Karpas-422 (cell line): ENCODE measurements around the gene RIMS4. TPM values are rescaled to one million over a fixed set of nuclear protein-coding genes. Genes with fewer than 3 reads are reported as not detected.

Experiments
- DNase-seq: peaks from one replicate; pipeline ENCODE4 v3.0.0-alpha.2; 2015
- H2AFZ ChIP-seq: fragments of 200-600 bp; sonication (generic); 2 replicates; pipeline ENCODE4 v1.6.1; 2014; ENCODE audit warnings: antibody characterized with exemption, low read length, mixed read lengths
- H3K27ac ChIP-seq: fragments of 200-600 bp; sonication (generic); 2 replicates; pipeline ENCODE4 v1.5.1; 2014; ENCODE audit warnings: mild to moderate bottlenecking, low read length, moderate library complexity
- H3K27me3 ChIP-seq: fragments of 200-600 bp; sonication (generic); 2 replicates; pipeline ENCODE4 v1.6.1; 2014; ENCODE audit warnings: low read length, mixed read lengths
- H3K36me3 ChIP-seq: fragments of 200-600 bp; sonication (generic); 2 replicates; pipeline ENCODE4 v1.6.1; 2014; ENCODE audit warnings: low read length, mixed read lengths; ENCODE audit not compliant: insufficient read depth
- H3K4me1 ChIP-seq: fragments of 200-600 bp; sonication (generic); 2 replicates; pipeline ENCODE4 v1.6.1; 2014; ENCODE audit warnings: mild to moderate bottlenecking, low read length, mixed read lengths
- H3K4me2 ChIP-seq: fragments of 200-600 bp; sonication (generic); 2 replicates; pipeline ENCODE4 v1.6.1; 2014; ENCODE audit warnings: low read length, low read depth, mild to moderate bottlenecking; ENCODE audit not compliant: poor library complexity, severe bottlenecking
- H3K4me3 ChIP-seq: fragments of 200-600 bp; sonication (generic); 2 replicates; pipeline ENCODE4 v1.5.1; 2014; ENCODE audit warnings: mild to moderate bottlenecking, antibody characterized with exemption, low read length, mixed read lengths
- H3K79me2 ChIP-seq: fragments of 200-600 bp; sonication (generic); 2 replicates; pipeline ENCODE4 v1.6.1; 2014; ENCODE audit warnings: mild to moderate bottlenecking, low read length, mixed read lengths
- H3K9ac ChIP-seq: fragments of 200-600 bp; sonication (generic); 2 replicates; pipeline ENCODE4 v1.6.0; 2014; ENCODE audit warnings: low read length
- H3K9me2 ChIP-seq: fragments of 200-600 bp; sonication (generic), shearing (Covaris generic); replicated peaks from 2 replicates; pipeline ENCODE4 v1.6.0; 2014; ENCODE audit warnings: mild to moderate bottlenecking, low read length, moderate library complexity; ENCODE audit not compliant: insufficient read depth
- H3K9me3 ChIP-seq: fragments of 300-700, 200-600 bp; sonication (generic); 2 replicates; pipeline ENCODE4 v1.6.1; 2014; ENCODE audit warnings: low read length, mixed read lengths
- H4K20me1 ChIP-seq: fragments of 200-600 bp; sonication (generic); 2 replicates; pipeline ENCODE4 v1.6.1; 2014; ENCODE audit warnings: mild to moderate bottlenecking, antibody characterized with exemption, low read length, low read depth; ENCODE audit not compliant: insufficient read depth
- total RNA-seq: library from RNA; depleted of rRNA; stranded (reverse); fragments of >200 nt; shearing (Covaris generic); gene quantifications from 2 replicates; pipeline ENCODE4 v1.2.3, GENCODE V29; 2014; ENCODE audit warnings: low replicate concordance

RIMS4 gene
- total RNA-seq, 1 experiment from 2014 or later = not detected

DNA sequence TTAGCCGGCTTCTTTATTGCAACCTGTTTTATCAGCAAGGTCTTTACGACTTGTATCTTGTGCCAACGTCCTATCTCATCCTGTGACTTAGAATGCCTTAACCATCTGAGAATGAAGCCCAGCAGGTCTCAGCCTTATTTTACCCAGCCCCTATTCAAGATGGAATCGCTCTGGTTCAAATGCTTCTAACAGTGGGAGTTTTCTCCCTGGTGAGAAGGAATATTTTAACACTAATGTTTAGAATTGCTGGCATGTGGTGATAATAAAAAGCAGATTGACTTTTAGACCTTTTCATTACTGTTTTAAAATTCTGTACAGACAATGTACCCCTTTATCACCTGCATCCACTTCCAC, 74.6 kb downstream of the RIMS4 start:
- Histone ChIP-seq H3K9me2 (no peaks in the 10 kb centered on the region), H3K79me2 (no peaks in the 10 kb centered on the region), H3K4me1 (0 out of 2 replicates have a peak, but pooled peaks cover 3% of the 10 kb centered on the region), H3K36me3 (no peaks in the 10 kb centered on the region), H2AFZ (0 out of 2 replicates have a peak overlapping the region, but pooled peaks have one; percentile 44), H3K9me3 (no peaks in the 10 kb centered on the region), H4K20me1 (no peaks in the 10 kb centered on the region), H3K9ac (no peak overlapping the region), H3K4me3 (peak overlapping the region; percentile 16; the same call in 1 of the 2 replicates), H3K27ac (no peak overlapping the region), H3K27me3 (no peaks in the 10 kb centered on the region), H3K4me2 (no peak overlapping the region)
- no peak for DNase-seq

GRCh38 chr20:44734938-44735337, 75.4 kb downstream of the RIMS4 start:
- Histone ChIP-seq H3K4me2 (no peak overlapping the region), H3K27me3 (no peaks in the 10 kb centered on the region), H3K4me3 (no peak overlapping the region), H2AFZ (no peak overlapping the region), H3K9me2 (no peaks in the 10 kb centered on the region), H4K20me1 (no peaks in the 10 kb centered on the region), H3K4me1 (0 out of 2 replicates have a peak, but pooled peaks cover 3% of the 10 kb centered on the region), H3K9me3 (no peaks in the 10 kb centered on the region), H3K27ac (no peak overlapping the region), H3K36me3 (no peaks in the 10 kb centered on the region), H3K9ac (no peak overlapping the region), H3K79me2 (no peaks in the 10 kb centered on the region)
- no peak for DNase-seq

DNA sequence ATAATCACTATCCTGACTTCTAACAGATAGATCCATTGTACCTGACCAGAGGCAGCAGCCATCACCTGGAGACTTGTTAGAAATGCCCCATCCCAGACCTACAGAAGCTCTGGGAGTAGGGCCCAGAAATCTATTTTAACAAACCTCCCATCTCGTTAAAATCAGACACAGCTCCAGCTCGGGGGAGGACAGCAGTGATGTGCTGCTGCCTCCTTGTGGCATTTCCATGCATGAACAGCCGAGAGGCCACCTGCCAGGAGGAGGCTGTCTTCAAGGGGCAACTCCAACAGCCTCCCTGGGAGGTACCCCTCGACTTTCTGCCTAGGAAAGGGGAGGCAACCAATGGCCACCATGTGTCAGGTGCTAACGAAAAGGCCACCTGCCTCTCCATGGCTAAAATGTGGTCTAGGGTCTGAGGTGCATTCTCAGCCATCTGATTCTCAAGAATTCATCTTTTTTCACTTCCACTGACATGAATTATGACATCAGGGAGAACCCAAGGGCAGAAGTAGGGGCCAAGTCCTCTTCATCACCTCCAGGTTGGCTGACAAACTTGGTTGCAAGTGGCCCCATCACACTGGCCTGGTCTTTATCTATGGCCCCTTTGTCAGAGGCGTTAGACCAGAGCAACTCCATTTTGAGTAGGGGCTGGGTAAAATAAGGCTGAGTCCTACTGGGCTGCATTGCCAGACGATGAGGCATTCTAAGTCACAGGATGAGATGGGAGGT, 76.8 kb downstream of the RIMS4 start:
- Histone ChIP-seq H3K9ac (no peak overlapping the region), H3K27ac (no peak overlapping the region), H2AFZ (no peak overlapping the region), H3K27me3 (no peaks in the 10 kb centered on the region), H3K79me2 (no peaks in the 10 kb centered on the region), H4K20me1 (no peaks in the 10 kb centered on the region), H3K9me3 (no peaks in the 10 kb centered on the region), H3K4me3 (no peak overlapping the region), H3K4me1 (0 out of 2 replicates have a peak, but pooled peaks cover under 1% of the 10 kb centered on the region), H3K4me2 (no peak overlapping the region), H3K9me2 (no peaks in the 10 kb centered on the region), H3K36me3 (no peaks in the 10 kb centered on the region)
- DNase-seq = peak; percentile 83

- Histone ChIP-seq H3K27ac (no peak overlapping the region), H3K4me2 (no peak overlapping the region), H3K9ac (no peak overlapping the region), H3K9me2 (no peaks in the 10 kb centered on the region), H3K9me3 (no peaks in the 10 kb centered on the region), H3K36me3 (no peaks in the 10 kb centered on the region), H3K79me2 (no peaks in the 10 kb centered on the region), H3K4me3 (no peak overlapping the region), H4K20me1 (no peaks in the 10 kb centered on the region), H2AFZ (no peak overlapping the region), H3K4me1 (no peaks in the 10 kb centered on the region), H3K27me3 (no peaks in the 10 kb centered on the region)
- DNase-seq = no peak
Measured at GRCh38 chr20:44732327-44732726, 78.0 kb downstream of the RIMS4 start.

DNA sequence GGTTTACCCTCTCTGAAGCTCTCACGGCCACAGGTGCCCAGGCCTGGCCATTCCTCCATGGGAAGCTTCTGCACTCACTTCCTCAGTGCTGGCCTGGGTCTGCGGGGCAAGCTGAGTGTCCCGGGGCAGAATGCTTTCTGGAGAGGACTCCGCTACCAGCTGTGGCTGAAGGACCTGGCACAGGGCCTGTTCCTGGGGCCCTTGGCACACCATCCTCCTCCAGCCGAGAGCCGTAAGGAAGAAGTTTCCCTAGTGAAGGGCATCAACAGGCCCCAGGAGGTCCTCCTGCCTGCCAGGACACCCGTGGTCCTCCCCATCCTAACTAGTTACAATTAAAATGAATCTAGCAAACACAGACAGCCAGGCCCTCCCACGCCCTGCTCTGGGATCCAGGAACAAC, 78.7 kb downstream of the RIMS4 start:
- H3K9ac ChIP-seq = no peak overlapping the region
- no peak overlapping the region for H3K27ac ChIP-seq
- no peak overlapping the region for H2AFZ ChIP-seq
- H3K4me3 ChIP-seq = no peak overlapping the region
- H3K4me2 ChIP-seq = no peak overlapping the region
- no peaks in the 10 kb centered on the region for H3K27me3 ChIP-seq
- no peaks in the 10 kb centered on the region for H3K4me1 ChIP-seq
- no peaks in the 10 kb centered on the region for H3K36me3 ChIP-seq
- H3K79me2 ChIP-seq = no peaks in the 10 kb centered on the region
- no peaks in the 10 kb centered on the region for H3K9me3 ChIP-seq
- H4K20me1 ChIP-seq = no peaks in the 10 kb centered on the region
- H3K9me2 ChIP-seq = no peaks in the 10 kb centered on the region
- DNase-seq = no peak

DNA sequence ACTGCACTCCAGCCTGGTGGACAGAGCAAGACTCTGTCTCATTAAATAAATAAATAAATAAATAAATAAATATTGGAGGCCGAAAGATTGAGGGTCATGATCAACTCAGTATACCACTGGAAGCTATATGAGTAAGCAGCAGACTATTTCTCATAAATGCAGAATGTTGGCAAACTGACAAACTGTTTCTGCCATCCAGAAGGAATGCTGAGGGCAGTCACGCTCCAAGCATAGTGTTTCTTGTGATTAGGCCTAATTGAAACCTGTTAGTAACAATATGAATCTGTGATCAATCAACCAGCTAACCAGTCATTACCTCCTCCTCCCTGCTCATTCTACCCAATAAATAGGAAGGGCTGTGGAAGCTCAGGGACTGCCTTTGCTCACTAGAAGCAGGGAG, 79.9 kb downstream of the RIMS4 start:
- no peaks in the 10 kb centered on the region for H3K27me3 ChIP-seq
- no peak overlapping the region for H3K4me3 ChIP-seq
- no peaks in the 10 kb centered on the region for H3K36me3 ChIP-seq
- no peaks in the 10 kb centered on the region for H3K9me3 ChIP-seq
- no peak overlapping the region for H3K9ac ChIP-seq
- H2AFZ ChIP-seq = no peak overlapping the region
- no peak overlapping the region for H3K27ac ChIP-seq
- DNase-seq = no peak
- H3K4me2 ChIP-seq = no peak overlapping the region
- no peaks in the 10 kb centered on the region for H4K20me1 ChIP-seq
- no peaks in the 10 kb centered on the region for H3K9me2 ChIP-seq
- H3K4me1 ChIP-seq = no peaks in the 10 kb centered on the region
- H3K79me2 ChIP-seq = no peaks in the 10 kb centered on the region

GRCh38 chr20:44728801-44729443, 81.4 kb downstream of the RIMS4 start:
- Histone ChIP-seq H3K4me2 (no peak overlapping the region), H3K79me2 (no peaks in the 10 kb centered on the region), H3K9ac (no peak overlapping the region)

GRCh38 chr20:44727651-44728050, 82.7 kb downstream of the RIMS4 start:
- H3K9ac ChIP-seq = no peak overlapping the region
- no peaks in the 10 kb centered on the region for H3K4me1 ChIP-seq
- H3K4me3 ChIP-seq = no peak overlapping the region
- no peak overlapping the region for H2AFZ ChIP-seq
- H3K27ac ChIP-seq = no peak overlapping the region
- no peaks in the 10 kb centered on the region for H3K36me3 ChIP-seq
- H3K4me2 ChIP-seq = no peak overlapping the region
- no peaks in the 10 kb centered on the region for H3K27me3 ChIP-seq
- no peaks in the 10 kb centered on the region for H4K20me1 ChIP-seq
- H3K9me2 ChIP-seq = no peaks in the 10 kb centered on the region
- H3K9me3 ChIP-seq = no peaks in the 10 kb centered on the region
- DNase-seq = no peak
- no peaks in the 10 kb centered on the region for H3K79me2 ChIP-seq

More at GRCh38 chr20:44728801-44729443, 81.4 kb downstream of the RIMS4 start:
- Histone ChIP-seq H2AFZ (no peak overlapping the region), H3K4me1 (no peaks in the 10 kb centered on the region), H3K27ac (no peak overlapping the region), H3K9me2 (no peaks in the 10 kb centered on the region), H3K27me3 (no peaks in the 10 kb centered on the region), H3K36me3 (no peaks in the 10 kb centered on the region), H3K4me3 (no peak overlapping the region), H4K20me1 (no peaks in the 10 kb centered on the region), H3K9me3 (no peaks in the 10 kb centered on the region)
- DNase-seq = no peak
